ENCODE measurements around the gene THBS3. TPM values are rescaled to one million over a fixed set of nuclear protein-coding genes. Genes with fewer than 3 reads are reported as not detected.
"Not testable (repeated sequence)": the region's sequence is repeated elsewhere in the genome, so short reads cannot be mapped to it uniquely, and the experiment has no call there.

Gene THBS3
- polyA plus RNA-seq (ENCODE audit: insufficient read depth in 1 of 5, insufficient read length in 5 of 5, low replicate concordance in 1 of 5) = 10 to 100 TPM; 37.5 to 47.0 (median 42.8) TPM
- long read RNA-seq, donor 1, partial matches to known transcripts = 39 of 108 reads
- long read RNA-seq, donor 1, other reads (novel, unspliced or antisense) = 64 of 108 reads
- long read RNA-seq, donor 2, partial matches to known transcripts = 0 of 3 reads
- long read RNA-seq, donor 2, other reads (novel, unspliced or antisense) = 0 of 3 reads
- long read RNA-seq, donor 3, partial matches to known transcripts = 0 of 3 reads
- long read RNA-seq, donor 3, other reads (novel, unspliced or antisense) = 0 of 3 reads
- long read RNA-seq, donor 4, partial matches to known transcripts = 0 of 2 reads
- long read RNA-seq, donor 4, other reads (novel, unspliced or antisense) = 0 of 2 reads
- long read RNA-seq, donor 5, partial matches to known transcripts = 5 of 7 reads
- long read RNA-seq, donor 5, other reads (novel, unspliced or antisense) = 0 of 7 reads
- long read RNA-seq, donor 6, partial matches to known transcripts = 0 of 2 reads
- long read RNA-seq, donor 6, other reads (novel, unspliced or antisense) = 0 of 2 reads
- long read RNA-seq, donor 7, partial matches to known transcripts = 0 of 1 reads
- long read RNA-seq, donor 7, other reads (novel, unspliced or antisense) = 0 of 1 reads
- long read RNA-seq, donor 8 = 0 reads

DNA sequence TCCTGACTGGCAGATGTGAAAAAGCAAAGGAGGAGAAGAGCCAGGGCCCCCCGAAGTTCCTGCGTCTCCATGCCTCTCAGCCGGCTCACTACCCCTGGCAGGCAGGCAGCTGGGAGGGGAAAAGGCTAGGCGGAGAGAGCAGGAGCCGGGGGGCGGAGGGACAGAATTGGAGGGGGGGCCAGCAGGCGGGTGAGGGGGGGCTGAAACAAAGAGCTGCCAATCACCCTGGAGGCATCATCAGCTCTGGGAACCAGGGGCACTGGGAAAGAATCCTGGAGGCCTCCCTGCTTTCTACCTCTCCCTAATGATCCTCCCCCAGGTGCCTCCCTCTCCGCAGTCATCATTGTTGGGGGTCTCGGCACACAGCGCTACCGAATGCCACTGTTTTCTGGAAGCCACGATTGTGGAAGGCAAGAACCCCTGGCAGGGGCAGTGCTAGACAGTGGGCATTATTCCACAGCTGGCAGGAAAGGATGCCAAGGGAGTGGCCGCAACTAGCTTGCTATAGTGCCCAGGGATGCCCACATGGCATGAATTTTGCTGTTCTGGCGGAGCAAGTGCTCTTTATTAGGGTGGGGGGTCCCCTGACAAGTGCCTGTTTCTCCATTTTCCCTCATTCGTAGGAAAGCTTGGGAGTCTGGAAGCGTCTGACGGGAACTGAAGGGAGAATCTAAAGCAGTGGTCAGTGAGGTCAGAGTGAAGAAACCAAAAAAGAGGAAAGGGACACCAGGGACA is at the start of gene THBS3:
TSS of gene THBS3 (minus strand) at position 92 of the 735 bp plus-strand sequence. CDS start at position 71, 21 bp downstream.
- no peak for DNase-seq

GRCh38 chr1:155256058-155256852 is 48.6 kb upstream of the THBS3 start:
- DNase-seq = no peak

DNA sequence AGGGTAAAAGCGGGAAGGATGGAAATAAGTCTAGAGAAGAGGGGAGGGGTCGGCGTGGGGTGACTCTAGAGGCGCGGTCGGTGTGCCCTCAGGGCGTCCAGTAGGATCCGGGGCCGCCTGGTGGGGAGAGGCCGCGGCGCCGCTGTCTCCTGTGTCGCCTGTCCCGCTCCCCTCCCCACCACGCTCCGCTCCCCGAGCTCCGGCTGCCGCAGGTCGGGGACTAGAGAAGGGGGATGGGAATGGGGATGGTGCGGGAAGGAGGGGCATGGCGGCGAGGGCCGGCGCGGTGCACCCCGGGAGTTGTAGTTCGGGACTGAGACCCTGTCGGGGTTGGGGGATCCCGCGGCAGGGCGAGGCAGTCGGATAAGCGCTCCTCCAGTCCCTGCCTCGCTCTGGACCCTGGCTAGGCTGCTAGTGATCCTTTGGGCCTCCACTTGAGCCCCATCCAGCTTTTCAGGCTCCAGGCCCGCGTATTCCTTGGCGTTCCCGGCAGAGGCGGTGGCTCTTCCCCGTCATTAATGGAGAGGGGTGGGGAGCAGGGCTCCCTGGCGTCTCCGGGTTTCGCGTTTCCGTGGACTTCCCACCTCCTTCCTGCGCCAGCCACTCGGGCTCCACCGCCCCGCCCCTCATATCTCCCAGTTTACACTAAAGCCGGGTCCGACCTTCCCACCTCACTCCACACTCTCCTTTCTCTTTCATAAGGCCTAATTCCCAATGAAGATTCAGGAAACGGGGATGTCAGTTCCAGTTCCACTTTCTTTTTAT is 47.7 kb upstream of the THBS3 start, which contains the start of gene ENTREP3:
TSS of gene ENTREP3 (minus strand) at position 241 of the 765 bp plus-strand sequence. CDS start 606 bp downstream, outside the sequence.
- peak; percentile 87 to 88 for DNase-seq

GRCh38 chr1:155254714-155255242 is 47.1 kb upstream of the THBS3 start:
- no peak for DNase-seq

- DNase-seq = no peak
Observed at GRCh38 chr1:155254228-155254713, 46.6 kb upstream of the THBS3 start.

DNA sequence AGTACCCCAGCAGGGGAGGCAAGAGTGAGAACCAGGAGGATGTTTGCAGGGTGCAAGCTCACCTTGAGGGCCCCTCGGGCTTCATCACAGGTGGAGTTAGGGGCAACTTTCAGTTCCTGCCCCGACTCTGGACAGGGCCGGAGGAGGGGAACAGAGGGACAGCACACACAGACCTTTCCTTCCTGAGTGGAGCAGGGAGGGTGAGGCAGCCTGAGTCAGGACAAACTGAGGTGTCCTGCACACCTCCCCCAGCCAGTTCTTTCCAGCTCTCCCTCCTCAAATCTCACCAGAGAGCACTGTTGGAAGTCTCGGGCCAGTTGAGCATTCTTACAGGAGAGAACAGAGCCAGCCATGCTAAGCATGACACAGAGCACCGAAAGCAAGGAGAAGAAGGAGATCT is 46.1 kb upstream of the THBS3 start:
- no peak for DNase-seq

GRCh38 chr1:155253208-155253607 is 45.5 kb upstream of the THBS3 start:
- no peak for DNase-seq

GRCh38 chr1:155251566-155251965 is 43.9 kb upstream of the THBS3 start:
- no peak for DNase-seq

DNA sequence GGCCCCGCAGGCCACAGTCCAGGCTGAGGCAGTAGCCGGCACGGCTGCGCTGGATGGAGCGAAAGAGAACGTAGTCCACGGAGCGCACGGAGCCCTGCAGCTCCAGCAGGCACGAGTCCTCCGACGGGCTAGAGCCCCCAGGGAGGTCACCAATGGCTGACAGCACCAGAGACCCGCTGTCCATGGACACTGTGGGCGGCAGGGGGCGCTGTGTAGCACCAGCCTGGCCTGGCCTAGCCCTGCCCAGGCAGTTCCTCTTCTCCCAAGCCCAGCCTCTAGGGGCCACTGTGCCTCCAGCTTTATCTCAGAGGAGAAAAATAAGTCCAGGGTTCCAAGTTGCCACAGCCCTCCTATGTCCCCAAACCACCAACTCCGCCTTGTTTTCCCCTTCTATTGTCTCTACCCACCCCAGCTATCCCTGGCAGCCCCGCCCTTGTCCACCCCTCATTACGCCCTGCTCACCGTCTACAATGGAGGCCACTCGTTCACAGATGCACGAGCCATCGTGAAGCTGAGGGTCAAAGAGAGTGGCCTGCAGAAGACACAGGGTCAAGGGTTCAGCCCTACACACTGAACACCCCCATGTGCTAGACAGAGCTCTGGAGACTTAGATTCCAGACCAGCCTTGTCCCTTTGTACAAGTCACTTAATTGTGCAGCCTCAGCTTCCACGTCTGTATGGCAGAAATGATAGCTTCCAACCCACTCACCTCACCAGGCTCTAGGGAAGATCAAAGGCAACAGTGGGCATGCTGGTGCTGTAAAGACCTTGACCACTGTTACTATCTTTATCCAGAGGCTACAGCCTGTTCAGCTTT is 43.1 kb upstream of the THBS3 start:
- DNase-seq = peak; percentile 85 to 89

DNA sequence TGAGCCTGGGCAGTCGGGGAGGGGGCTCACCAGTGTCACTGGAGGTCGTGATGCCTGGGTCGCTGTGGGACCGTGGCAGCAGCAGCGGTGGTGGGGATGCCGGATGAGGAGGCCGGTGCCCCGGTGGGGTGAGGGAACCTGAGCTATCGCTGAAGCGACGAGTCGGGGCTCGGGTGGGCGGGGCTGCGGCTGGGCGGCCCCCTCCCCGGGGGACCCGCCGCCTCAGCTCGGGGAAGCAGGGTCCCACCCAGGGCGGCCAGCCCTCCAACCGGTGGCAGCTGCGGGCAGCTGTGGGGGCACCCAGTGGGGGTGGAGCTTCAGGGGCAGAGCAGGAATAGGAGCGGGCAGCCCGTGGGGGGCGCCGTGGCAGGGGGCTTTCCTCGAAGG is 42.5 kb upstream of the THBS3 start:
- DNase-seq = no peak

DNA sequence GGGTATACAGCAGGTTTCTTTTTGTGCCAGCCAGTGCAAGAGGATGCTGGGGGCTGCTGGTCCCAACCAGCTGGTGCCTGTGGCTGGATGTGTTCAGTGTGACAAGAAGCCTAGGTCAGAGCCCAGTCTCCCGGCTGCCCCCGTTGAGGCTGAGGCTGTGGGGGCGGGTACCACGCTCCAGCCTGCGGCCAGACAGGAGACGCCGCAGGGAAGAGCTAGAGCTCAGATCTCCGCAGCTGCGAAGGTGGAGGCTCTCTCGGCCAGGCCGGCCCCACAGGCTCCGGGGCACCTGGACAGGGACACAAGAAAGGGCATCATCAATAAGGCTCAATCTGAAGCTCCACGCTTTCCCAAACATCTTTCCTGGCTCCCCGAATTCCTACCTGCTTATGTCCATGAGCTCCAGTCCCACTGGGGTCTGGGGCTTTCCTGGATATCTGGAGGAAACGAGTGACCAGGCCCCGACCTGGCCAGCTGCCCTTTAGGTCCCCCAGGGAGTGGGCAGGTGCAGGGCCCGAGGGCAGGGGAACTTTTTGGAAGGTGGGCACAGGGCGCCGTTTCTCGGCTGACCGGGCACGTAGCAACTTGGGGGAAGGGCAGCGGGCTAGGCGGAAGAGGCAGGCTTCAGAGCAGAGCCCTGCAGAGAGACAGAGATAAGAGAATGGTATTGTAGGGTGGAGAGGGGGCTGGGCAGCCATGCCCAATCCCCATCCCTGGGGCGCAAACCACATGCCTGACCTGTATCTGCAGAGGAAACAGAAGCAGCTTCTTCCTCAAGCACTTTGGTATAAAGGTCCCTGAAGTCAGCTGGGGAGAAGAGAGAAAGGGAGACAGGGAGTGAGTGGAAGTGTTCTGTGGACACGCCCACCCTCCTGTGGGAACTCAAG is 40.2 kb upstream of the THBS3 start:
- no peak for DNase-seq

DNA sequence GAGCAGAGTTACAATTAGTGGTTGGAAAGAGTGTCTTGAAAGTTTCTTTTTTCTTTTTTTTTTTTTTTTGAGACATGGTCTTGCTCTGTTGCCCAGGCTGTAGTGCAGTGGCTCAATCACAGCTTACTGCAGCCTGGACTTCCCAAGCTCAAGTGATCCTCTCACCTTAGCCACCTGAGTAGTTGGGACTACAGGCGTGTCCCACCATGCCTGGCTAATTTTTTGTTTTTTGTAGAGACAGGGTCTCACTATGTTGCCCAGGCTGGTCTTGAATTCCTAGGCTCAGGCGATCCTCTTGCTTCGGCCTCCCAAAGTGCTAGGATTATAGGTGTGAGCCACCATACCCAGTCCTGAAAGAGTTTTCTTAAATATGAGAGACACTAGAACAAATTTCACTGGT is 39.1 kb upstream of the THBS3 start:
- not testable (repeated sequence) for DNase-seq

DNA sequence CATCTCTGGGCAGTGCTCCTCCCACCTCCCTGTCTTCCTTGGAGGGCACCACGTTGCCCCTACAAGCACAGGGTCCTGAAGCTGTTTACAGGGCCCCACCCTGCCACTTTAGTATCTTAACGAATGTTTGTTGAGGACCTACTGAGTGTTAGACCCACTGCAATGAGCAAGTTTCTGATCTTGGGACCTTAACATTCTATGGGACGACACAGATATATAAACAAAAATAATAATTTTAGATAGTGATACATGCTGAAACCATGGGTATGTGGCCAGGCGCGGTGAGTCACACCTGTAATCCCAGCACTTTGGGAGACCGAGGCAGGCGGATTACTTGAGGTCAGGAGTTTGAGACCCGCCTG is 37.4 kb upstream of the THBS3 start:
- DNase-seq = no peak

GRCh38 chr1:155244368-155245162 is 36.9 kb upstream of the THBS3 start:
- peak; percentile 96 to 97 for DNase-seq

DNA sequence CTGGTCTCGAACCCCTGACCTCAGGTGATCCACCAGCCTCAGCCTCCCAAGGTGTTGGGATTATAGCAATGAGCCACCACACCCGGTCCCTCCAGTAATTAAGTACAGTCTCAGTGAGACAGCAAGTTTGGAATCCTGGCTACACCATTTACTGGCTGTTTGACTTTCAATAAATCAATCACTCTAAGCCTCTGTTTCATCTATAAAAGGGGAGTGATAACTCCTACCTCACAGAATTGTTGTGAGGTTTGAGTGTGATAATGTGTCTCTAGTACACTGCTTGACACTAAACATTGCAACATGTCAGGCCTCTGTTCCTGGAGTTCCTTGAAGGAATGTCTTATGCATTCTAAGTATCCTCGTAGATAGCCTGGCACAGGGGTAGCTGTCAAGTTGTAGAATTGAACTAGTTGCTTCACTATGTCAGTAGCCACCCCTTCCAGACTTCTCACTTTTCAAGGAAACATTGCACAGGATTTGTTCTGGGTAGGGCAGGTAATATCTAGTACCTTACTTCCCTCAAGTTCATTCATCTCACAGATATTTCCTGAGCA is 35.2 kb upstream of the THBS3 start:
- no peak for DNase-seq

DNA sequence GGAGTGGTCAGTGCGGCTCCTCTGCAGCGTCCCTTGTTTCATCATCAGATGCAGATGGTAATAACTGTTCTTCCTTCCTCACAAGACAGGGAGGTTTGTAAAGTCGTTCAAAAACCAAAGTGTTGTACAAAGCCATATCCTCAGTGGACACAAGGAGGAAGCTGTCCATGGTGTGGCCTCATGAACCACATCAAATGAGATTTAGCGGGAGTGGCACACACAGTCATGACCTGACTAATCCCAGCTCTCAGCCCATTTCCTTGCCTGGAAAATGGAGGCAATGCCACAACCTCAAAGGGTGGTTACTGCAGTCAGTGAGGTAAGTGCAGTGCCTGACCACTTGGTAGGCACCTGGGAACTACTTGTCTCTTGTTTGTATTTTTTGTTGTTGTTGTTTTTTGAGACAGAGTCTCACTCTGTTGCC is 34.2 kb upstream of the THBS3 start:
- DNase-seq = no peak

DNA sequence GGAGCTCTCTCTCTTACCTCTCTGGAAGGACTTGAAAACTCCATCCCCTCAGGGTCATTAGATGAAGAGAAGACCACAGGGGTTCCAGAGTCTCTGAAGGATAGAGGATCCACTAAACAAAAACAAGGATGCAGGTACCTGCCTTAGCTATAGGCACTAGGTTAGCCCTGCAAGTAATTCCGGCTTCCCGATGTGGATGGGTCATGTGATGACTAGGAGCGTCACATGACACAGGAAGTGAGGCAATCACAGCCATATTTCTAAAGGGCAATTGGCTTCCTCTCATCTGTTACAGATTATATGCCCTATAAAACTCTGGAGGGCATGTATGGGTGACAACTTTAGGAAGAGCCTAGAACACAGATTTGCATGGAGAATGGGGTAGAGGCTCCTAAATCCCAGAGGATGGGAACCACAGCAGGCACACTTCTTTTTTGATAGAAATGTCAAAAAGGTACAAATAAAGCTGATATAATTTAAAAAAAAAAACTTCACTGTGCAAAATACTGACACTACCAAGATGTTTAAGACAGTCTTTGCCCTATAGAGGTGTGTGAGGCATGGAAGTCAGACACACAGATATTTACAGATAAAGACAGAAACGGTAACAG is 33.5 kb upstream of the THBS3 start:
- peak; percentile 66 to 73 for DNase-seq
